ENCODE measurements around the gene NT5DC2.
A peak's percentile ranks its signal among the peaks of the same experiment; 100 is the strongest.

The NT5DC2 gene

GRCh38 chr3:52487788-52488691 lies 45.6 kb downstream of the NT5DC2 start:
- Histone ChIP-seq H3K36me3 (ENCODE audit: insufficient read depth, low read length) (no peaks in the 10 kb centered on the region), H3K4me3 (no peak overlapping the region), H3K9ac (ENCODE audit: insufficient read length) (no peak overlapping the region), H3K9me3 (ENCODE audit: low read depth, low read length) (no peaks in the 10 kb centered on the region), H3K27ac (no peak overlapping the region)
- no peak for DNase-seq (ENCODE audit: low read depth, low spot score)
- no peak for TF ChIP-seq POLR2AphosphoS5 (IDR thresholded peaks at IDR 0.05; ENCODE audit: borderline replicate concordance, low read depth, low read length)
- TF ChIP-seq EZH2 (IDR thresholded peaks at IDR 0.05): no peak
- no peak for TF ChIP-seq FOXP2 (optimal IDR thresholded peaks at IDR 0.05; ENCODE audit: control extremely low read depth, extremely low read length, insufficient read depth)

- no peak for DNase-seq (ENCODE audit: low read depth, low spot score)
- no peak overlapping the region for H3K4me3 ChIP-seq
- TF ChIP-seq EZH2 (IDR thresholded peaks at IDR 0.05): no peak
- no peak for TF ChIP-seq POLR2AphosphoS5 (IDR thresholded peaks at IDR 0.05; ENCODE audit: borderline replicate concordance, low read depth, low read length)
- no peak for TF ChIP-seq FOXP2 (optimal IDR thresholded peaks at IDR 0.05; ENCODE audit: control extremely low read depth, extremely low read length, insufficient read depth)
- no peak overlapping the region for H3K9ac ChIP-seq (ENCODE audit: insufficient read length)
- H3K36me3 ChIP-seq (ENCODE audit: insufficient read depth, low read length): no peaks in the 10 kb centered on the region
- no peaks in the 10 kb centered on the region for H3K9me3 ChIP-seq (ENCODE audit: low read depth, low read length)
- no peak overlapping the region for H3K27ac ChIP-seq
These were observed 46.4 kb downstream of the NT5DC2 start for GRCh38 chr3:52487050-52487787.

- DNase-seq (ENCODE audit: low read depth, low spot score): no peak
- Histone ChIP-seq H3K9ac (ENCODE audit: insufficient read length) (no peak overlapping the region), H3K27ac (no peak overlapping the region), H3K4me3 (no peak overlapping the region), H3K9me3 (ENCODE audit: low read depth, low read length) (no peaks in the 10 kb centered on the region), H3K36me3 (ENCODE audit: insufficient read depth, low read length) (no peaks in the 10 kb centered on the region; the same call in 1 of the 2 replicates)
- TF ChIP-seq POLR2AphosphoS5 (IDR thresholded peaks at IDR 0.05; ENCODE audit: borderline replicate concordance, low read depth, low read length) (no peak), FOXP2 (optimal IDR thresholded peaks at IDR 0.05; ENCODE audit: control extremely low read depth, extremely low read length, insufficient read depth) (no peak)
These were observed 48.8 kb downstream of the NT5DC2 start for GRCh38 chr3:52484680-52485461.

- TF ChIP-seq EZH2 (IDR thresholded peaks at IDR 0.05): no peak
- TF ChIP-seq FOXP2 (optimal IDR thresholded peaks at IDR 0.05; ENCODE audit: control extremely low read depth, extremely low read length, insufficient read depth): no peak
- TF ChIP-seq POLR2AphosphoS5 (IDR thresholded peaks at IDR 0.05; ENCODE audit: borderline replicate concordance, low read depth, low read length): no peak
- H3K36me3 ChIP-seq (ENCODE audit: insufficient read depth, low read length): no peaks in the 10 kb centered on the region; the same call in 1 of the 2 replicates
- no peak for DNase-seq (ENCODE audit: low read depth, low spot score)
- no peaks in the 10 kb centered on the region for H3K9me3 ChIP-seq (ENCODE audit: low read depth, low read length)
- H3K27ac ChIP-seq: peak overlapping the region; percentile 74
- no peak overlapping the region for H3K9ac ChIP-seq (ENCODE audit: insufficient read length)
- no peak overlapping the region for H3K4me3 ChIP-seq
These were observed 49.9 kb downstream of the NT5DC2 start for GRCh38 chr3:52483577-52484381.

- H3K27ac ChIP-seq: no peak overlapping the region
- H3K4me3 ChIP-seq: no peak overlapping the region
- no peaks in the 10 kb centered on the region for H3K9me3 ChIP-seq (ENCODE audit: low read depth, low read length)
- DNase-seq (ENCODE audit: low read depth, low spot score): no peak
- no peaks in the 10 kb centered on the region; the same call in 1 of the 2 replicates for H3K36me3 ChIP-seq (ENCODE audit: insufficient read depth, low read length)
- no peak for TF ChIP-seq EZH2 (IDR thresholded peaks at IDR 0.05)
- no peak for TF ChIP-seq POLR2AphosphoS5 (IDR thresholded peaks at IDR 0.05; ENCODE audit: borderline replicate concordance, low read depth, low read length)
- no peak for TF ChIP-seq FOXP2 (optimal IDR thresholded peaks at IDR 0.05; ENCODE audit: control extremely low read depth, extremely low read length, insufficient read depth)
- no peak overlapping the region for H3K9ac ChIP-seq (ENCODE audit: insufficient read length)
These were observed 50.6 kb downstream of the NT5DC2 start for GRCh38 chr3:52483081-52483480.

- Histone ChIP-seq H3K27ac (no peak overlapping the region), H3K4me3 (no peak overlapping the region), H3K9ac (ENCODE audit: insufficient read length) (no peak overlapping the region), H3K9me3 (ENCODE audit: low read depth, low read length) (no peaks in the 10 kb centered on the region), H3K36me3 (ENCODE audit: insufficient read depth, low read length) (peaks cover 4% of the 10 kb centered on the region; the same call in 1 of the 2 replicates)
- DNase-seq (ENCODE audit: low read depth, low spot score): no peak
- TF ChIP-seq EZH2 (IDR thresholded peaks at IDR 0.05): no peak
- no peak for TF ChIP-seq FOXP2 (optimal IDR thresholded peaks at IDR 0.05; ENCODE audit: control extremely low read depth, extremely low read length, insufficient read depth)
- no peak for TF ChIP-seq POLR2AphosphoS5 (IDR thresholded peaks at IDR 0.05; ENCODE audit: borderline replicate concordance, low read depth, low read length)
These were observed 51.7 kb downstream of the NT5DC2 start for GRCh38 chr3:52481819-52482521.

All from SK-N-MC (cell line).